ENCODE data around the gene MPLKIP. TPM values are rescaled to one million over a fixed set of nuclear protein-coding genes. Genes with fewer than 3 reads are reported as not detected.
"Not testable (repeated sequence)": the region's sequence is repeated elsewhere in the genome, so short reads cannot be mapped to it uniquely, and the experiment has no call there.

MPLKIP gene
- total RNA-seq, 1 experiment from 2014 or later: 30.7 TPM

GRCh38 chr7:40120020-40120419, 14.4 kb downstream of the MPLKIP start:
- Histone ChIP-seq H3K36me3 (ENCODE audit: insufficient read depth, low read length) (no peaks in the 10 kb centered on the region), H3K9me2 (replicated peaks; ENCODE audit: insufficient read depth, low read length) (no peaks in the 10 kb centered on the region), H3K4me2 (ENCODE audit: low read depth, low read length, poor library complexity, severe bottlenecking) (no peak overlapping the region), H3K9me3 (ENCODE audit: low read length) (no peaks in the 10 kb centered on the region), H3K79me2 (ENCODE audit: low read length) (peaks cover 13% of the 10 kb centered on the region; the same call in 1 of the 2 replicates), H3K4me1 (ENCODE audit: low read length) (no peaks in the 10 kb centered on the region), H2AFZ (ENCODE audit: low read length) (no peak overlapping the region), H3K27me3 (ENCODE audit: low read length) (no peaks in the 10 kb centered on the region), H3K4me3 (ENCODE audit: low read length) (no peak overlapping the region), H3K9ac (ENCODE audit: low read length) (no peak overlapping the region), H4K20me1 (ENCODE audit: insufficient read depth, low read depth, low read length) (no peaks in the 10 kb centered on the region), H3K27ac (ENCODE audit: low read length) (no peak overlapping the region)
- no peak for DNase-seq

- H3K4me1 ChIP-seq (ENCODE audit: low read length); H3K79me2 ChIP-seq (ENCODE audit: low read length); H3K27me3 ChIP-seq (ENCODE audit: low read length); H3K4me3 ChIP-seq (ENCODE audit: low read length); H3K9me3 ChIP-seq (ENCODE audit: low read length); H4K20me1 ChIP-seq (ENCODE audit: insufficient read depth, low read depth, low read length); H3K4me2 ChIP-seq (ENCODE audit: low read depth, low read length, poor library complexity, severe bottlenecking); DNase-seq; H3K36me3 ChIP-seq (ENCODE audit: insufficient read depth, low read length); H3K9me2 ChIP-seq (replicated peaks; ENCODE audit: insufficient read depth, low read length); H3K9ac ChIP-seq (ENCODE audit: low read length); H2AFZ ChIP-seq (ENCODE audit: low read length); H3K27ac ChIP-seq (ENCODE audit: low read length): not testable (repeated sequence)
Observed at GRCh38 chr7:40118201-40118600, 16.2 kb downstream of the MPLKIP start.

DNA sequence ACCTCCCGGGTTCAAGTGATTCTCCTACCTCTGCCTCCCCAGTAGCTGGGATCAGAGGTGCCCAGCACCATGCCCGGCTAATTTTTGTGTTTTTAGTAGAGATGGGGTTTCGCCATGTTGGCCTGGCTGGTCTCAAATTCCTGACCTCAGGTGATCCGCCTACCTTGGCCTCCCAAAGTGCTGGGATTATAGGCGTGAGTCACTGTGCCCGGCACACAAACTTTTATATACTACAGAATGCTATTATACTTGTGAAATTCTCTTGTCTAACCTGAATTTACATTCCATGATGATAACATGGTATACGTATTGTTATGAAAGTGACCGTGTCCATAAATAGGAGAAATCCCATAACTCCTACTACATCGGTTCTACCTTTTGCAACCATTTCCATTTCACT, 17.2 kb downstream of the MPLKIP start:
- H3K4me1 ChIP-seq (ENCODE audit: low read length); H3K4me3 ChIP-seq (ENCODE audit: low read length); H3K36me3 ChIP-seq (ENCODE audit: insufficient read depth, low read length); H3K9me3 ChIP-seq (ENCODE audit: low read length); H3K79me2 ChIP-seq (ENCODE audit: low read length); H3K9me2 ChIP-seq (replicated peaks; ENCODE audit: insufficient read depth, low read length); H2AFZ ChIP-seq (ENCODE audit: low read length); H3K4me2 ChIP-seq (ENCODE audit: low read depth, low read length, poor library complexity, severe bottlenecking); DNase-seq; H3K9ac ChIP-seq (ENCODE audit: low read length); H4K20me1 ChIP-seq (ENCODE audit: insufficient read depth, low read depth, low read length); H3K27ac ChIP-seq (ENCODE audit: low read length); H3K27me3 ChIP-seq (ENCODE audit: low read length): not testable (repeated sequence)

- no peak for DNase-seq
- Histone ChIP-seq H3K4me3 (ENCODE audit: low read length) (no peak overlapping the region), H3K4me2 (ENCODE audit: low read depth, low read length, poor library complexity, severe bottlenecking) (no peak overlapping the region), H4K20me1 (ENCODE audit: insufficient read depth, low read depth, low read length) (no peaks in the 10 kb centered on the region), H2AFZ (ENCODE audit: low read length) (no peak overlapping the region), H3K9me3 (ENCODE audit: low read length) (no peaks in the 10 kb centered on the region), H3K9ac (ENCODE audit: low read length) (no peak overlapping the region), H3K27me3 (ENCODE audit: low read length) (no peaks in the 10 kb centered on the region), H3K36me3 (ENCODE audit: insufficient read depth, low read length) (no peaks in the 10 kb centered on the region), H3K4me1 (ENCODE audit: low read length) (no peaks in the 10 kb centered on the region), H3K27ac (ENCODE audit: low read length) (no peak overlapping the region), H3K9me2 (replicated peaks; ENCODE audit: insufficient read depth, low read length) (no peaks in the 10 kb centered on the region), H3K79me2 (ENCODE audit: low read length) (peaks cover 1% of the 10 kb centered on the region; the same call in 1 of the 2 replicates)
Observed at GRCh38 chr7:40115936-40116335, 18.5 kb downstream of the MPLKIP start.

- Histone ChIP-seq H3K4me1 (ENCODE audit: low read length) (no peaks in the 10 kb centered on the region), H3K36me3 (ENCODE audit: insufficient read depth, low read length) (0 out of 2 replicates have a peak, but pooled peaks cover 6% of the 10 kb centered on the region), H4K20me1 (ENCODE audit: insufficient read depth, low read depth, low read length) (no peaks in the 10 kb centered on the region), H3K4me2 (ENCODE audit: low read depth, low read length, poor library complexity, severe bottlenecking) (no peak overlapping the region), H2AFZ (ENCODE audit: low read length) (no peak overlapping the region), H3K27me3 (ENCODE audit: low read length) (no peaks in the 10 kb centered on the region), H3K9ac (ENCODE audit: low read length) (no peak overlapping the region), H3K9me3 (ENCODE audit: low read length) (no peaks in the 10 kb centered on the region), H3K79me2 (ENCODE audit: low read length) (peaks cover 21% of the 10 kb centered on the region; the same call in 1 of the 2 replicates), H3K9me2 (replicated peaks; ENCODE audit: insufficient read depth, low read length) (no peaks in the 10 kb centered on the region), H3K27ac (ENCODE audit: low read length) (no peak overlapping the region), H3K4me3 (ENCODE audit: low read length) (no peak overlapping the region)
- DNase-seq: no peak
Observed at GRCh38 chr7:40105879-40106473, 28.4 kb downstream of the MPLKIP start.

GRCh38 chr7:40102897-40103296, 31.5 kb downstream of the MPLKIP start:
- Histone ChIP-seq H3K27me3 (ENCODE audit: low read length) (no peaks in the 10 kb centered on the region), H4K20me1 (ENCODE audit: insufficient read depth, low read depth, low read length) (no peaks in the 10 kb centered on the region), H3K36me3 (ENCODE audit: insufficient read depth, low read length) (peaks cover 14% of the 10 kb centered on the region; the same call in 1 of the 2 replicates), H3K9ac (ENCODE audit: low read length) (no peak overlapping the region), H3K4me2 (ENCODE audit: low read depth, low read length, poor library complexity, severe bottlenecking) (no peak overlapping the region), H3K4me3 (ENCODE audit: low read length) (no peak overlapping the region), H3K9me3 (ENCODE audit: low read length) (no peaks in the 10 kb centered on the region), H3K4me1 (ENCODE audit: low read length) (no peaks in the 10 kb centered on the region), H3K9me2 (replicated peaks; ENCODE audit: insufficient read depth, low read length) (no peaks in the 10 kb centered on the region), H3K27ac (ENCODE audit: low read length) (no peak overlapping the region), H3K79me2 (ENCODE audit: low read length) (peaks cover 40% of the 10 kb centered on the region), H2AFZ (ENCODE audit: low read length) (no peak overlapping the region)
- no peak for DNase-seq

DNA sequence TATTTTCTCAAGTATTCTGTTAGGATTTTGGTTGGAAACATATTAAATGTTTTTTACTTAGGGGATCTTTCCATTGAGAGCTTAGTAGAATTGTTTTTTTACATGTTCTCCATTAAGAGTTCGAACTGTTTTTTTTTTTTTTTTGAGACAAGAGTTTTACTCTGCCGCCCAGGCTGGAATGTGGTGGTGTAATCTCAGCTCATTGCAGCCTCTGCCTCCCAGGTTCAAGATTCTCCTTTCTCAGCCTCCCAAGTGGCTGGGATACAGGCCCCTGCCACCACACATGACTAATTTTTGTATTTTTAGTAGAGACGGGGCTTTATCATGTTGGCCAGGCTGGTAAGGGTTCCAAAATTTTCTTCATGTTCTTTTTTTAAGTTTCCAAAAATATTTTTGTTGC, 33.2 kb downstream of the MPLKIP start:
- H4K20me1 ChIP-seq (ENCODE audit: insufficient read depth, low read depth, low read length): no peaks in the 10 kb centered on the region
- H3K79me2 ChIP-seq (ENCODE audit: low read length): peaks cover 50% of the 10 kb centered on the region
- H3K4me1 ChIP-seq (ENCODE audit: low read length): no peaks in the 10 kb centered on the region
- no peaks in the 10 kb centered on the region for H3K27me3 ChIP-seq (ENCODE audit: low read length)
- H2AFZ ChIP-seq (ENCODE audit: low read length): no peak overlapping the region
- H3K9me2 ChIP-seq (replicated peaks; ENCODE audit: insufficient read depth, low read length): no peaks in the 10 kb centered on the region
- H3K36me3 ChIP-seq (ENCODE audit: insufficient read depth, low read length): peaks cover 21% of the 10 kb centered on the region; the same call in 1 of the 2 replicates
- no peak overlapping the region for H3K4me3 ChIP-seq (ENCODE audit: low read length)
- H3K27ac ChIP-seq (ENCODE audit: low read length): no peak overlapping the region
- no peak overlapping the region for H3K4me2 ChIP-seq (ENCODE audit: low read depth, low read length, poor library complexity, severe bottlenecking)
- no peak for DNase-seq
- H3K9me3 ChIP-seq (ENCODE audit: low read length): no peaks in the 10 kb centered on the region
- H3K9ac ChIP-seq (ENCODE audit: low read length): no peak overlapping the region

GRCh38 chr7:40099837-40100236, 34.6 kb downstream of the MPLKIP start:
- peaks cover 29% of the 10 kb centered on the region; the same call in 1 of the 2 replicates for H3K36me3 ChIP-seq (ENCODE audit: insufficient read depth, low read length)
- H3K9ac ChIP-seq (ENCODE audit: low read length): no peak overlapping the region
- no peak for DNase-seq
- H3K27me3 ChIP-seq (ENCODE audit: low read length): no peaks in the 10 kb centered on the region
- H3K9me2 ChIP-seq (replicated peaks; ENCODE audit: insufficient read depth, low read length): no peaks in the 10 kb centered on the region
- H3K4me3 ChIP-seq (ENCODE audit: low read length): no peak overlapping the region
- no peaks in the 10 kb centered on the region for H3K9me3 ChIP-seq (ENCODE audit: low read length)
- H3K79me2 ChIP-seq (ENCODE audit: low read length): peaks cover 56% of the 10 kb centered on the region
- no peak overlapping the region for H3K4me2 ChIP-seq (ENCODE audit: low read depth, low read length, poor library complexity, severe bottlenecking)
- no peak overlapping the region for H3K27ac ChIP-seq (ENCODE audit: low read length)
- no peak overlapping the region for H2AFZ ChIP-seq (ENCODE audit: low read length)
- H3K4me1 ChIP-seq (ENCODE audit: low read length): no peaks in the 10 kb centered on the region
- H4K20me1 ChIP-seq (ENCODE audit: insufficient read depth, low read depth, low read length): no peaks in the 10 kb centered on the region
